Stimulated activated CD4-positive, alpha-beta T cell treated with anti-CD3 and anti-CD28 coated beads, Interleukin-4, amount 100 ng/mL, for 1 hour (primary cell): Measurements from ENCODE around the gene NEK2.
"Not testable (repeated sequence)": the region's sequence is repeated elsewhere in the genome, so short reads cannot be mapped to it uniquely, and the experiment has no call there.

Source experiments
- DNase-seq: peaks from one replicate; pipeline ENCODE4 v3.0.0-alpha.2; 2020

Gene NEK2

GRCh38 chr1:211648980-211649934 lies 26.2 kb downstream of the NEK2 start:
- peak; percentile 19 for DNase-seq

DNA sequence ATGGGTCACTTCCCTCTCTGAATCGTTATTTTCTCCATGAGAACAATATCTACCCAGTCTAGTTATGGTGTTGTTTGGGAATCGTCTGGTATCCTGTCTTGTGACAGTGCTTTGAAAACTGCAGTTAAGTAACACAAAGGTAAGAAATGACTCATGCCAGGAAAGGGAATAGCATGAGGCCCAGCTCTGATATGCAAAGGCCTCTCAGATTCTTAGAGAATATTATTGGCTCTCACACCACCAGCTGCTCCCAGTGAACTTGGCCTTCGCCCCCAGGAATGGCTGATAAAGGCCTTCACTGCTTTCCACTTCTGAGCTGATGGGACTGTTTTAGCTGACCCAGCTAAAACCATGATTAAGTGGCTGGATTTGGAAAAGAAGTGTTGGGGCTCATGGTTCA lies 27.1 kb downstream of the NEK2 start:
- no peak for DNase-seq

- DNase-seq = no peak
These were observed 27.7 kb downstream of the NEK2 start for GRCh38 chr1:211647711-211648121.

- no peak for DNase-seq
These were observed 28.9 kb downstream of the NEK2 start for GRCh38 chr1:211646566-211646965.

DNA sequence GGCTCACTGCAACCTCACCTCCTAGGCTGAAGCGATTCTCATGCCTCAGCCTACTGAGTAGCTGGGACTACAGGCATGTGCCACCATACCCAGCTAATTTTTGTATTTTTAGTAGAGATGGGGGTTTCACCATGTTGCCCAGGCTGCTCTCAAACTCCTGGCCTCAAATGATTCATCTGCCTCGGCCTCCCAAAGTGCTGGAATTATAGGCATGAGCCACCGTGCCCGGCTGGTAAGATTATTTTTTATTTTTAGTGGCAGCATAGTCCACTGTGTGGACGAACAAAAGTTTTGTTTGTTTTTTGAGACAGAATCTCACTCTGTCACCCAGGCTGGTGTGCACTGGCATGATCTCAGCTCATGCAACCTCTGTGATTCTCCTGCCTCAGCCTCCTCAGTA lies 29.8 kb downstream of the NEK2 start:
- DNase-seq = not testable (repeated sequence)

DNA sequence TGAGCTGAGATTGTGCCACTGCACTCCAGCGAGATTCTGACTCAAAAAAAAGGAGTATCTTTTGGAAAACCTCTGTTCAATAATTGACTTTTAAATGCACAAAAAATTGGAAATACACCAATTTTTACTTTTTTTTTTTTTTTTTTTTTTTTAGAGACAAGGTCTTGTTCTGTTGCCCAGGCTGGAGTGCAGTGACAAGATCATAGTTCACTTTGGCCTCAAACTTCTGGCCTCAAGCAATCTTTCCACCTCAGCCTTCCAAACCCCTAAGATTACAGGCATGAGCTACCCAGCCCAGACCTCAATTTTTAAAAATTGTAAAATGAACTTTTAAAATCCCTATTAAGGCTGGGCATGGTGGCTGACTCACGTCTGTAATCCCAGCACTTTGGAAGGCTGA lies 30.8 kb downstream of the NEK2 start:
- no peak for DNase-seq

DNA sequence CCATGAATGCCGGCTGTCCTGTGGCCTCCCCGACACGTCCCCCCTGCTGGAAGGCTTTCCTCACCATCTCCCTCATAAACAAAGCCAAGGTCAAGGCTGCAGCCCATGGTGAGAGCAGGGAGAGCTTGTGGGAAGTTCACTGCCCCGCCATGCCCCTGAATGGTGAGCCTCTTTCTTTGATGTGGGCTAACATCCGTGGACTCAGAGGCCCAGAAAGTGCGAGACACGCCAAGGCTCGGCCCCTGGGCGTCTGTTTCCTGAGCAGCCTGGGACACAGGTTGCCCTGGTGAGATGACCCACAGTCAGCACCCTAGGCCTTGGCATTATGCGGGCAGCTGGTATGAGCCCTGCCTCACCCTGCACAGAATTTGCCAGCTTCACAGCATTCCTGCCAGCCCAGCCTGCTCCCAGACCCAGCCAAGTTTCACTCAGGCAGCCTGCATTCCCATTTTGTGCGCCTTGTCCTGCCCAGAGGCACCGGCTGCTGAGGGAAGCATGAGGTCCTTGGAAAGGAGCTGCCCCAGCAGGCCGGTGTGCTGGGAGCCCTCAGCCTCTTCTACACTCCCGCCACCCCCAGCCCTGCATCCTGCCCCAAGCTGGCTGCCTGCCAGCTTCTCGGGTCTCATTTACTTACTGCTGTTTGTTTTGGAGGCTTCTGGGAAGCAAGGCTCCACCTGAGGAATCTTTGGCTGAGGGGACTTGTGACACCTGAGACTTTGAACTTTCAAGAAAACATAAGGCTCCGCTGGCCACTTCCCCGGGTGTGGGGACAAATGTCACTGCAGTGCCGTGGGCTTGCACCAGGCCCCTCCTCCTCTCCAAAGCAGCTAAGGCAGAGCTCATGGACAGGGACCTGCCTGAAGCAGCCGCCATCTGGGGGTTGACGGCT lies 31.9 kb downstream of the NEK2 start:
- DNase-seq = peak; percentile 14

GRCh38 chr1:211642870-211643269 lies 32.6 kb downstream of the NEK2 start:
- no peak for DNase-seq

DNA sequence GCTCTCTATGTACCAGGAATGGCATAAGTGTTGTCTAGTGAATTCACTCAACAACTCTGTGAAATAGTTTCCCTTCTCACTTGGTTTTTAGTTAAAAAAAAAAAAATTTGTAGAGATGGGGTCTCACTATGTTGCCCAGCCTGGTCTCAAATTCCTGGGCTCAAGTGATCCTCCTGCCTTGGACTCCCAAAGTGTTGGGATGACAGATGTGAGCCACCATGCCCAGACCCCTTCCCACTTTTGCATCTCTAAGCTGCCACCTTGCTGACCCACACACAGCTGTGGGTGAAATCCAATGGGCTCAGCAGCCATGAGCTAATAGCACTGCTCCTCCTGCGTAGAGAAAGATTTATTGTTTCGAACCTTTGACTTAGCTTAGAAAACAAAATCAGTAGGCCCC lies 33.5 kb downstream of the NEK2 start:
- no peak for DNase-seq

DNA sequence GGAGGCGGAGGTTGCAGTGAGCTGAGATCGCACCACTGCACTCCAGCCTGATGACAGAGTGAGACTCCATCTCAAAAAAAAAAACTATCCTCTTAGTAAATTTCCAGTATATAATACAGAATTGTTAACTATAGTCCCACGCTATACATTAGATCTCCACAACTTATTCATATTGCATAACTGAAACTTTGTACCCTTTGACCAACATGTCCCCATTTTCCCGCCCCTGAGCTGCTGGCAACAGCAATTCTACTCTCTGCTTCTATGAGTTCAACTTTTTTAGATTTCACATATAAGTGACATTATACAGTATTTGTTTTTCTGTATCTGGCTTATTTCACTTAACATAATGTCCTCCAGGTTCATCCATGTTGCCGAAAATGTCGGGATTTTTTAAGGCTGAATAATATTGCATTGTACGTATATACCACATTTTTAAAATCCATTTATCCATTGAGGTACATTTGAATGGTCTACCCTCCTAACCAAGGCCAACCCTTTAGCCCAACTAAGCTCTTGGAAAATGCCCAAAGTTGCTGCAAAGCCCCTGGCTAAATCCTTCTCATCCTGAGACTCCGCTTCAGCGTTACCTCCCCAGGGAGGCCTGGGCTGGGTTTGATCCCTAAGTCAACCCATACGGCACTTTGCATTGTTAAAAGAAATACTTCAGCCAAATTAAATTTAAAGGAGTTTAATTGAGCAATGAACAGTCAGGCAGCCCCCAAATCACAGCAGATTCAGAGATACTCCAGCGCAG lies 34.2 kb downstream of the NEK2 start:
- DNase-seq = no peak

DNA sequence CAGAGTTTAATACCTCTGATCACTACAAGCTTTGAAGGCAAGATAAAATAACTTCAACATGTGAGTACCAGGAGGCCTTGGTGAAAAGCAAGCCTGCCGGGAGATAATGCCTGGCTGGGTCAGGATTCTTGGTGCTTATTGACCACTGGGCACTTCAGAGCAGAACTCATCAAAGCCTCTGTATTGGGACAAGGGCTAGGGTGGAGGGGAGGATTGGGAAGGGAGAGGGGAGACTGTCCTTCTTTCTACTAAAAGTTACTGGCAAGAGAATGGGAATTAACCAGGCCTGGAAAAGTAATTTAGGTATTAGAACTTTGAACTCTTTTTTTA lies 35.2 kb downstream of the NEK2 start:
- no peak for DNase-seq

- DNase-seq = no peak
These were observed 35.7 kb downstream of the NEK2 start for GRCh38 chr1:211639475-211640300.

DNA sequence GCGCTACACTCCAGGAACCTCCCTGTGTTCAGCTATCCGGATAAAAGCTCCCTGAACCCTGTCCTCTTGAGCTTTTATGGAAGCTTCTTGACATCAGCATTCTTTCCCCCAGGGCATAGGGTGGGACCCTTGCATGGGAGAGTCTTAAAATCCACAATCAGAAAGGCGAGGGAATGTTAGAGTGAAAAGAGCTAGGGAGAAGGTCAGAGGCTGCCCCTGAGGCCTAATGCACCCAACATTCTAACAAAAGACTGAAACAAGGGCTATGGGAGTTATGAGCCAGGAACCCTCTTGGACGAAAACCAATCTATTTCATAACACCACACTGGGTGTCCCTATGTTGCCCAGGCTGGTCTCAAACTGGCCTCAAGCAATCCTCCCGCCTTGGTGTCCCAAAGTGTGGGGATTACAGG lies 36.7 kb downstream of the NEK2 start:
- DNase-seq = no peak

GRCh38 chr1:211638246-211638645 lies 37.2 kb downstream of the NEK2 start:
- no peak for DNase-seq

- no peak for DNase-seq
These were observed 38.4 kb downstream of the NEK2 start for GRCh38 chr1:211637066-211637465.

GRCh38 chr1:211636575-211637029 lies 38.8 kb downstream of the NEK2 start:
- DNase-seq = not testable (repeated sequence)

DNA sequence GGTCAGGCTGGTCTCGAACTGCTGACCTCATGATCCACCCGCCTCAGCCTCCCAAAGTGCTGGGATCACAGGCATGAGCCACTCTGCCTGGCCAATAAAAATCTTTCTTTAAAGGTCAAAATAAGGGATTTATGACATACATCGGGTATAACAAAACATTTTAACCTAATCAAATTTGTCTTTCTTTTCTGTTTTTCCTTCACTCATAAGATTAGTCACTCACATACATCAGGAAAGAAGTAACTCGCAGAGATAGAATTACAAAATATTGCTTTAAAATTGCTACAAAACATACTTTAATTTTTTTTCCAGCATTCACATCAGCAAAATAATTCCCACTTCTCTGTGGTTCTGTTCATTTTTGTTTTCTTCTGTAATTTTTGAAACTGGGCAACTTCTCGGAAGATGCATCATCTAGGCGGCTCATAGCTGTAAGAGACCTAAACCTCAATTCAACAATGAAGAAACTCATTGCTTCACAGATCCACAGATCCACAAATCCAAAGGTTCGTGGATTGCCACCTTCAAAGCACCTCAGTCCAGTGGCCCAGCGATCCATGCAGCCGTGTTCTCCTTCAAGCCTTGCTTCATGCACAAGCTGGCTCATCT lies 39.7 kb downstream of the NEK2 start:
- no peak for DNase-seq

GRCh38 chr1:211634931-211635330 lies 40.5 kb downstream of the NEK2 start:
- no peak for DNase-seq

DNA sequence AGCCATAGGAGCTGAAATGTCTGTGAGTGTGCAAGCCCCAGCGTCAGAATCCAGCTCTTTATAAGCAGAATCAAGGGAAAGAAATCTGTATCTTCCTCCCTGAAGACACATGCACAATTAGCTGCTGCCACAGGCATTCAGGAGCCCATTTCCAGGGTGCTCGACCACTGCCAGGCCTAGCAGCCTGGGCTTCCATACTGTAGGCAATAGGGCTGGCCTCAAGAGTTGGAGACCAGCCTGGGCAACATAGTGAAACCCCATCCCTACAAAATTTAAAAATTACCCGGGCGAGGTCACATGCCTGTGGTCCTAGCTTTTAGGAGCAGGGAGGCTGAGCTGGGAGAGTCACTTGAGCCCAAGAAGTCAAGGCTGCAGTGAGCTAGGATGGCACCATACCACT lies 41.0 kb downstream of the NEK2 start:
- DNase-seq = no peak

DNA sequence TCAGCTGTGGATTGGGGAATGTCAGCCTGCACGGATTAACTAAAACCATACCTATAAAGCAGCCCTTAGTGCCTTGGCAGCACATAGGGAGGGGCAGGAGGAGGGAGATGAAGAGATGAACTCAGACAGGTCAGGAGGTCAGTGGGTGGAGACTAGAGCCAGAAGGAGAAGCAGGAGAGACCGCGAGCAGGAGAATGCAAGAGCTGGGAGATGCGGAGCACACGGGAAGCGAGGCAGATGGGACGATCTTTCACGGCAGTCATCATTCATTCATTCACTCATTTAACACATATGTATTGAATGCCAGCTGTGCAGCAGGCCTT lies 41.9 kb downstream of the NEK2 start:
- DNase-seq = no peak

GRCh38 chr1:211632808-211633523 lies 42.5 kb downstream of the NEK2 start:
- DNase-seq = no peak
